ENCODE measurements around the gene TIE1. TPM values are rescaled to one million over a fixed set of nuclear protein-coding genes. Genes with fewer than 3 reads are reported as not detected.
A peak's percentile ranks its signal among the peaks of the same experiment; 100 is the strongest.

TIE1 gene
- total and polyA plus RNA-seq, 2 experiments from 2014 or later: 5.0 TPM; not detected in 1

DNA sequence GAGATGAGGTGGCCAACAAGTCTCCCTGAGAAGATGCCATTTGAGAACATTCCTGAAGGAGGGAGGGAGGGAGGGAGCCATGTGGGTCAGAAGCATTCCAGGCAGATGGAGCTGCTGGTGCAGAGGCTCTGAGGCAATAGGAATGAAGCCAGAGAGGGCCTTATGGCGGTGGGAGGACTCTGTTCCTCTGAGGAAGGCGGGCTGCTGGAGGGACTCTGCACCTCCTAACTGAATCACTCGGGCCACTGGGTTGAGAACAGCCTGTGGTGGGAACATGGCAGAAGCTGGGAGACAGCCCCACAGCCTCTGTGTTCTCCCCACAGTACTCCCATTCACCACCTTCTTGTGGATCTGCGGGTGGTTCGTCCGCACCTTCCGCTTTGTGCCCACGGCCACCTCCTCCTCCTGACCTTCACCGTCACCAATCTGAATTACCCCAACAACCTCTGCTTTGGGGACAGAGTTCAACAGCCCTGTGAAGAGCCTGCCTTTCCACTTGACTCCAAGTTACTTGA is 33.4 kb upstream of the TIE1 start:
- no peaks in the 10 kb centered on the region for H3K27me3 ChIP-seq
- H3K4me1 ChIP-seq (ENCODE audit: low read depth): peaks cover 10% of the 10 kb centered on the region
- no peaks in the 10 kb centered on the region for H3K9me3 ChIP-seq (ENCODE audit: low read depth)
- H3K36me3 ChIP-seq: no peaks in the 10 kb centered on the region
- H3K4me3 ChIP-seq: no peak overlapping the region
- DNase-seq (ENCODE audit: low read depth in 1 of 2, low spot score in 1 of 2): peak in 1 of 2 donors; percentile 73
- peak overlapping the region; percentile 35 for H3K27ac ChIP-seq
- TF ChIP-seq, protein P1, sequence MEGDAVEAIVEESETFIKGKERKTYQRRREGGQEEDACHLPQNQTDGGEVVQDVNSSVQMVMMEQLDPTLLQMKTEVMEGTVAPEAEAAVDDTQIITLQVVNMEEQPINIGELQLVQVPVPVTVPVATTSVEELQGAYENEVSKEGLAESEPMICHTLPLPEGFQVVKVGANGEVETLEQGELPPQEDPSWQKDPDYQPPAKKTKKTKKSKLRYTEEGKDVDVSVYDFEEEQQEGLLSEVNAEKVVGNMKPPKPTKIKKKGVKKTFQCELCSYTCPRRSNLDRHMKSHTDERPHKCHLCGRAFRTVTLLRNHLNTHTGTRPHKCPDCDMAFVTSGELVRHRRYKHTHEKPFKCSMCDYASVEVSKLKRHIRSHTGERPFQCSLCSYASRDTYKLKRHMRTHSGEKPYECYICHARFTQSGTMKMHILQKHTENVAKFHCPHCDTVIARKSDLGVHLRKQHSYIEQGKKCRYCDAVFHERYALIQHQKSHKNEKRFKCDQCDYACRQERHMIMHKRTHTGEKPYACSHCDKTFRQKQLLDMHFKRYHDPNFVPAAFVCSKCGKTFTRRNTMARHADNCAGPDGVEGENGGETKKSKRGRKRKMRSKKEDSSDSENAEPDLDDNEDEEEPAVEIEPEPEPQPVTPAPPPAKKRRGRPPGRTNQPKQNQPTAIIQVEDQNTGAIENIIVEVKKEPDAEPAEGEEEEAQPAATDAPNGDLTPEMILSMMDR (IDR thresholded peaks at IDR 0.05; ENCODE audit: low read depth, low read length): no peak

DNA sequence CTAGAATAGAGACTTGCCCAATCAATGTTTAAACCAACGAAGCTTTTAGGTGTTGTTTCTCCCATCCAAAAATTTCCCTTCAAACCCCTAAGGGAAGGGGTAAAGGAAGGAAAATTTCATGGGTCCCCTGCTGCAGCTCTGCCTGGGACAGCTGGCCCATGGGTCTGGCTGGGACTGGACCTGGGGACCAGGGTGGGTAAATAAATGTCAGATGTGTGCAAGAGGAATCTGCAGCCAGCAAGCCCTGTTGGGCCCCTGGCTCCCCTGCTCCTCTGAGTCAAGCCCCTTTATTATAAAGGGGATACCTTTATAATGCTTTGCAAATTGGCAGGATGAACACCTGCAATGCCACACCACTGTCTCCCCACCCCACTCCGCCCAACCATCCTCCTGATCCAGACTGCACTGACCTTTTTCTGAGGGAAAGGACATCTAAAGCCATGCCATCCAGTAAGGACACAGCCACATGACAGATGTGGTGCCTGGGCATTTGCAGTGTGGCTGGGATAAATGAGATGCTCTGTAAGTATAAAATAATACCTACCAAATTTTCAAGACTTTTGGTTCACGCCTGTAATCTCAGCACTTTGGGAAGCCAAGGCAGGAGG is 32.9 kb upstream of the TIE1 start:
- peak overlapping the region; percentile 35 for H3K27ac ChIP-seq
- peaks cover 10% of the 10 kb centered on the region for H3K4me1 ChIP-seq (ENCODE audit: low read depth)
- no peak for DNase-seq (ENCODE audit: low read depth in 1 of 2, low spot score in 1 of 2)
- no peaks in the 10 kb centered on the region for H3K27me3 ChIP-seq
- H3K36me3 ChIP-seq: no peaks in the 10 kb centered on the region
- H3K9me3 ChIP-seq (ENCODE audit: low read depth): no peaks in the 10 kb centered on the region
- H3K4me3 ChIP-seq: no peak overlapping the region
- TF ChIP-seq, protein P1 (IDR thresholded peaks at IDR 0.05; ENCODE audit: low read depth, low read length): no peak

- Histone ChIP-seq H3K9me3 (ENCODE audit: low read depth) (no peaks in the 10 kb centered on the region), H3K27ac (no peak within 1 kb of the TSS), H3K27me3 (no peaks in the 10 kb centered on the region), H3K36me3 (no peaks in the 10 kb centered on the region), H3K4me3 (peak within 1 kb of the TSS; percentile 15), H3K4me1 (ENCODE audit: low read depth) (peaks cover 10% of the 10 kb centered on the region)
- DNase-seq (ENCODE audit: low read depth in 1 of 2, low spot score in 1 of 2): no peak
- TF ChIP-seq, protein P1 (IDR thresholded peaks at IDR 0.05; ENCODE audit: low read depth, low read length): no peak
These were observed 31.0 kb upstream of the TIE1 start, which contains the start of gene TMEM125 for GRCh38 chr1:43269627-43270375. Gene TMEM125, plus strand, starts transcription at chr1:43269983. Its CDS starts 2,740 bp downstream, at chr1:43272723.

DNA sequence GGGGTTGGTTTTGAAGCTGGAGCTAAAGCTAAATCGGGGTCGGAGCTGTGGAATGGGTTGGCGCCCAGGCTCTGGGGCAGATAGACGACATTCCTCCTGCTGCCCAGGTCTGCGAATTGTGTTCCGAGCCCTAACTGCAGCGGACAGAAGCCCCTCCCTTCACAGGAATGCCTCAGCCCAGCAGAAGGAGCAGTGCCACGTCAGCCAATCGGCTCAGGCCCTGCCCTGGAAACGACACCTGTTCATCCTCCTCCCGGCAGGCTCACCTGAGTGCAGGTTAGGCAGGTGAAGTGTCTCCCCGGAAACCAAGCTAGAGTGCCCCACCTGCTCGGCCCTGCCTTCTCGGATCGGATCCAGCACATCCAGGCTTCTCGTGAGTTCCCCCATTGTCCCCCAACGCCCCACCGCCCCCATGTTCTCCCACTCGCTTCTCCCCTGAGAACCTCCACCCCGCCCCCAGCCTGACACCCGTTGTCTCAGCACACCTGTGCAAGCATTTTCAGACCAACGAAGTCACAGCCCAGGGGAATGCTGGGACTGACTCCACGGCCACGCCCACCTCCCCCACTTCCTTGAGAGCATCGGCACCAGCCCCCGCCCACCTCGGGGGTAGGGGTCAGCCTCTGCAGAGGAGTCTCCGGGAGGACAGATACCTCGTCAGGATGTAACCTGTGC is 30.2 kb upstream of the TIE1 start:
- Histone ChIP-seq H3K36me3 (no peaks in the 10 kb centered on the region), H3K4me3 (peak overlapping the region; percentile 15), H3K9me3 (ENCODE audit: low read depth) (no peaks in the 10 kb centered on the region), H3K27ac (no peak overlapping the region), H3K4me1 (ENCODE audit: low read depth) (peaks cover 10% of the 10 kb centered on the region), H3K27me3 (no peaks in the 10 kb centered on the region)
- peak; percentile 9 to 52 for DNase-seq (ENCODE audit: low read depth in 1 of 2, low spot score in 1 of 2)
- TF ChIP-seq, protein P1 (IDR thresholded peaks at IDR 0.05; ENCODE audit: low read depth, low read length): no peak

GRCh38 chr1:43271186-43272118 is 29.3 kb upstream of the TIE1 start:
- TF ChIP-seq, protein P1 (IDR thresholded peaks at IDR 0.05; ENCODE audit: low read depth, low read length): no peak
- DNase-seq (ENCODE audit: low read depth in 1 of 2, low spot score in 1 of 2): no peak
- H3K9me3 ChIP-seq (ENCODE audit: low read depth): no peaks in the 10 kb centered on the region
- H3K27ac ChIP-seq: no peak overlapping the region
- no peaks in the 10 kb centered on the region for H3K36me3 ChIP-seq
- no peaks in the 10 kb centered on the region for H3K27me3 ChIP-seq
- no peak overlapping the region for H3K4me3 ChIP-seq
- H3K4me1 ChIP-seq (ENCODE audit: low read depth): peaks cover 10% of the 10 kb centered on the region

Data from cardiac muscle cell (in vitro differentiated cells and primary cell).